ENCODE measurements around the gene ACOX3.
"Not testable (repeated sequence)": the region's sequence is repeated elsewhere in the genome, so short reads cannot be mapped to it uniquely, and the experiment has no call there.

ACOX3 gene

GRCh38 chr4:8386731-8387130 is 53.8 kb downstream of the ACOX3 start:
- no peak for DNase-seq

GRCh38 chr4:8386131-8386530 is 54.4 kb downstream of the ACOX3 start:
- DNase-seq: not testable (repeated sequence)

- DNase-seq: no peak
These were observed 54.9 kb downstream of the ACOX3 start for GRCh38 chr4:8385611-8386010.

- DNase-seq: no peak
These were observed 55.4 kb downstream of the ACOX3 start for GRCh38 chr4:8385106-8385505.

- DNase-seq: no peak
These were observed 56.0 kb downstream of the ACOX3 start for GRCh38 chr4:8384397-8385060.

GRCh38 chr4:8383451-8384160 is 56.9 kb downstream of the ACOX3 start:
- DNase-seq: no peak

GRCh38 chr4:8383016-8383415 is 57.5 kb downstream of the ACOX3 start:
- DNase-seq: no peak

GRCh38 chr4:8381814-8382581 is 58.5 kb downstream of the ACOX3 start:
- DNase-seq: no peak

GRCh38 chr4:8380511-8381415 is 59.8 kb downstream of the ACOX3 start:
- DNase-seq: no peak

- no peak for DNase-seq
These were observed 60.8 kb downstream of the ACOX3 start for GRCh38 chr4:8379771-8380170.

GRCh38 chr4:8379281-8379680 is 61.2 kb downstream of the ACOX3 start:
- no peak for DNase-seq

GRCh38 chr4:8378776-8379175 is 61.7 kb downstream of the ACOX3 start:
- no peak for DNase-seq

GRCh38 chr4:8378101-8378724 is 62.3 kb downstream of the ACOX3 start:
- no peak for DNase-seq

- no peak for DNase-seq
These were observed 63.1 kb downstream of the ACOX3 start for GRCh38 chr4:8377103-8378075.

GRCh38 chr4:8376361-8377102 is 64.0 kb downstream of the ACOX3 start:
- no peak for DNase-seq

- no peak for DNase-seq
These were observed 65.5 kb downstream of the ACOX3 start for GRCh38 chr4:8374851-8375649.

GRCh38 chr4:8373973-8374545 is 66.5 kb downstream of the ACOX3 start:
- no peak for DNase-seq

GRCh38 chr4:8373270-8373972 is 67.1 kb downstream of the ACOX3 start:
- no peak for DNase-seq
